HG03060 (cell line): Measurements from ENCODE around the gene DRD2.

ENCODE experiments used
- ATAC-seq: cut with Tn5 transposase; IDR thresholded peaks from one replicate; pipeline ENCODE4 v1.9.1; 2021; ENCODE audit warnings: low read depth, moderate number of reproducible peaks; ENCODE audit not compliant: unreplicated experiment

DRD2 gene

GRCh38 chr11:113405724-113406478, 69.3 kb downstream of the DRD2 start:
- no peak for ATAC-seq

GRCh38 chr11:113404859-113405430, 70.3 kb downstream of the DRD2 start:
- no peak for ATAC-seq

- ATAC-seq, result no peak
These were observed 73.5 kb downstream of the DRD2 start for GRCh38 chr11:113401718-113402117.

- no peak for ATAC-seq
These were observed 74.5 kb downstream of the DRD2 start for GRCh38 chr11:113400631-113401230.

- no peak for ATAC-seq
These were observed 76.3 kb downstream of the DRD2 start for GRCh38 chr11:113398669-113399430.

GRCh38 chr11:113397821-113398220, 77.4 kb downstream of the DRD2 start:
- no peak for ATAC-seq

GRCh38 chr11:113397212-113397611, 78.0 kb downstream of the DRD2 start:
- ATAC-seq, result no peak

- ATAC-seq, result no peak
These were observed 78.5 kb downstream of the DRD2 start for GRCh38 chr11:113396690-113397089.

GRCh38 chr11:113395782-113396336, 79.3 kb downstream of the DRD2 start:
- no peak for ATAC-seq

- no peak for ATAC-seq
These were observed 80.3 kb downstream of the DRD2 start for GRCh38 chr11:113394919-113395318.

- ATAC-seq, result no peak
These were observed 81.7 kb downstream of the DRD2 start for GRCh38 chr11:113393501-113393985.

- no peak for ATAC-seq
These were observed 82.8 kb downstream of the DRD2 start for GRCh38 chr11:113392236-113392921.

GRCh38 chr11:113389272-113389671, 85.9 kb downstream of the DRD2 start:
- ATAC-seq, result no peak

- no peak for ATAC-seq
These were observed 87.5 kb downstream of the DRD2 start, which contains the start of gene ANKK1 for GRCh38 chr11:113387605-113388211. TSS of gene ANKK1 (plus strand) at chr11:113387779. CDS start at chr11:113387885, 106 bp downstream.

- ATAC-seq, result no peak
These were observed 88.3 kb downstream of the DRD2 start for GRCh38 chr11:113386866-113387265.

GRCh38 chr11:113385749-113386148, 89.4 kb downstream of the DRD2 start:
- ATAC-seq, result no peak

- no peak for ATAC-seq
These were observed 90.6 kb downstream of the DRD2 start for GRCh38 chr11:113384551-113384950.

- ATAC-seq, result no peak
These were observed 93.1 kb downstream of the DRD2 start for GRCh38 chr11:113382121-113382520.

GRCh38 chr11:113378692-113379091, 96.5 kb downstream of the DRD2 start:
- no peak for ATAC-seq
